Smooth muscle cell (in vitro differentiated cells): ENCODE results near the gene TTYH3. TPM values are rescaled to one million over a fixed set of nuclear protein-coding genes. Genes with fewer than 3 reads are reported as not detected.
"Not testable (repeated sequence)": the region's sequence is repeated elsewhere in the genome, so short reads cannot be mapped to it uniquely, and the experiment has no call there.

Source experiments
- DNase-seq: peaks from one replicate; lab custom pipeline; 2025; ENCODE audit not compliant: unreplicated experiment; lab: John Stamatoyannopoulos, UW
- H2AFZ ChIP-seq: fragments of 200-600 bp; sonication (generic); 2 replicates; pipeline ENCODE4 v1.6.0; 2016; ENCODE audit warnings: antibody characterized with exemption, low read depth, mild to moderate bottlenecking
- H3F3A ChIP-seq: fragments of 200-600 bp; sonication (generic); 2 replicates; pipeline ENCODE4 v1.6.0; 2017; ENCODE audit warnings: antibody characterized with exemption, low read depth
- H3K27ac ChIP-seq: fragments of 200-600 bp; sonication (generic); 2 replicates; pipeline ENCODE4 v1.5.1; 2016; ENCODE audit warnings: low read depth, mild to moderate bottlenecking
- H3K27me3 ChIP-seq: fragments of 200-600 bp; sonication (generic); 2 replicates; pipeline ENCODE4 v1.6.1; 2016; ENCODE audit warnings: low read depth, mild to moderate bottlenecking
- H3K36me3 ChIP-seq: fragments of 200-600 bp; sonication (generic); 2 replicates; pipeline ENCODE4 v1.5.1; 2016; ENCODE audit warnings: low read depth
- H3K4me1 ChIP-seq: fragments of 200-600 bp; sonication (generic); 2 replicates; pipeline ENCODE4 v1.5.1; 2016; ENCODE audit warnings: low read depth
- H3K4me2 ChIP-seq: fragments of 200-600 bp; sonication (generic); 2 replicates; pipeline ENCODE4 v1.6.0; 2016; ENCODE audit warnings: mild to moderate bottlenecking
- H3K4me3 ChIP-seq: fragments of 200-600 bp; sonication (generic); 2 replicates; pipeline ENCODE4 v1.5.1; 2016; ENCODE audit warnings: mild to moderate bottlenecking
- H3K79me2 ChIP-seq: fragments of 200-600 bp; sonication (generic); 2 replicates; pipeline ENCODE4 v1.6.0; 2016; ENCODE audit warnings: low read depth, mild to moderate bottlenecking
- H3K9ac ChIP-seq: fragments of 200-600 bp; sonication (generic); 2 replicates; pipeline ENCODE4 v1.6.0; 2016; ENCODE audit warnings: low read depth
- H3K9me3 ChIP-seq: fragments of 200-600 bp; sonication (generic); replicated peaks from 2 replicates; pipeline ENCODE4 v1.5.1; 2016; ENCODE audit warnings: low read depth
- H4K20me1 ChIP-seq: fragments of 200-600 bp; sonication (generic); 2 replicates; pipeline ENCODE4 v1.6.0; 2016; ENCODE audit warnings: low read depth
- CTCF ChIP-seq: fragments of 200-600 bp; sonication (generic); IDR thresholded peaks from 2 replicates; pipeline ENCODE4 v1.5.1; 2017; ENCODE audit warnings: borderline replicate concordance, mild to moderate bottlenecking, antibody characterized with exemption; ENCODE audit not compliant: insufficient read depth, poor library complexity, severe bottlenecking
- WGBS: methylation state at CpG from one replicate; pipeline ENCODE4 v1.1.7; 2016; ENCODE audit warnings: low lambda C conversion rate; 5-methylcytosine and 5-hydroxymethylcytosine counted together
- polyA plus RNA-seq: library from polyadenylated mRNA; unstranded; fragments of >200 nt; fragmentation: Nextera tagmentation; extraction: Ambion mirVana; gene quantifications from 2 replicates; pipeline ENCODE4 v1.2.1, GENCODE V29; 2016
- total RNA-seq: library from RNA; depleted of rRNA; stranded (reverse); fragments of >200 nt; gene quantifications from 2 replicates; pipeline ENCODE4 v1.2.3, GENCODE V29; 2014

TTYH3 gene
- total and polyA plus RNA-seq, 2 experiments from 2014 or later = 51.5 to 179 TPM

- no peak overlapping the region for H2AFZ ChIP-seq
- H3K36me3 ChIP-seq = no peaks in the 10 kb centered on the region
- no peaks in the 10 kb centered on the region for H3F3A ChIP-seq
- H3K9ac ChIP-seq = no peak overlapping the region
- no peaks in the 10 kb centered on the region for H3K79me2 ChIP-seq
- no peaks in the 10 kb centered on the region for H3K9me3 ChIP-seq
- H3K27ac ChIP-seq = no peak overlapping the region
- no peak overlapping the region for H3K4me2 ChIP-seq
- 82% methylated on average over 6 of the region's 7 CpGs for WGBS
- H3K4me3 ChIP-seq = no peak overlapping the region
- no peaks in the 10 kb centered on the region for H3K4me1 ChIP-seq
- no peak for DNase-seq
- peaks cover 10% of the 10 kb centered on the region for H4K20me1 ChIP-seq
- no peaks in the 10 kb centered on the region for H3K27me3 ChIP-seq
- TF ChIP-seq CTCF = no peak
Measured at GRCh38 chr7:2667843-2668242, 36.1 kb downstream of the TTYH3 start.

- no peak overlapping the region for H3K9ac ChIP-seq
- no peaks in the 10 kb centered on the region for H3K27me3 ChIP-seq
- no peaks in the 10 kb centered on the region for H3K79me2 ChIP-seq
- no peaks in the 10 kb centered on the region for H3K9me3 ChIP-seq
- H3K36me3 ChIP-seq = no peaks in the 10 kb centered on the region
- no peaks in the 10 kb centered on the region for H3K4me1 ChIP-seq
- H2AFZ ChIP-seq = no peak overlapping the region
- 77% methylated on average over 6 of the region's 6 CpGs for WGBS
- no peak for DNase-seq
- H3K4me3 ChIP-seq = no peak overlapping the region
- no peak overlapping the region for H3K27ac ChIP-seq
- H4K20me1 ChIP-seq = peaks cover 7% of the 10 kb centered on the region
- H3K4me2 ChIP-seq = no peak overlapping the region
- no peak for TF ChIP-seq CTCF
- H3F3A ChIP-seq = no peaks in the 10 kb centered on the region
Measured at GRCh38 chr7:2668401-2668800, 36.6 kb downstream of the TTYH3 start.

GRCh38 chr7:2670171-2670570 lies 38.4 kb downstream of the TTYH3 start:
- Histone ChIP-seq H3F3A (no peaks in the 10 kb centered on the region), H3K27ac (no peak overlapping the region), H3K27me3 (no peaks in the 10 kb centered on the region), H2AFZ (no peak overlapping the region), H3K36me3 (no peaks in the 10 kb centered on the region), H3K9ac (no peak overlapping the region), H3K79me2 (no peaks in the 10 kb centered on the region), H3K9me3 (peaks cover 2% of the 10 kb centered on the region), H3K4me1 (no peaks in the 10 kb centered on the region), H3K4me2 (no peak overlapping the region), H4K20me1 (no peaks in the 10 kb centered on the region), H3K4me3 (no peak overlapping the region)
- no peak for TF ChIP-seq CTCF
- 84% methylated on average over 13 of the region's 13 CpGs for WGBS
- no peak for DNase-seq

- no peak for DNase-seq
- Histone ChIP-seq H3K36me3 (no peaks in the 10 kb centered on the region), H3K27me3 (no peaks in the 10 kb centered on the region), H3F3A (no peaks in the 10 kb centered on the region), H4K20me1 (no peaks in the 10 kb centered on the region), H3K4me1 (no peaks in the 10 kb centered on the region), H3K9ac (no peak overlapping the region), H3K27ac (no peak overlapping the region), H3K9me3 (peaks cover 2% of the 10 kb centered on the region), H3K79me2 (no peaks in the 10 kb centered on the region), H3K4me3 (no peak overlapping the region), H3K4me2 (no peak overlapping the region), H2AFZ (no peak overlapping the region)
- peak; percentile 71 for TF ChIP-seq CTCF
- 34% methylated on average over 25 of the region's 25 CpGs for whole genome bisulfite sequencing
Measured at GRCh38 chr7:2670720-2671391, 39.1 kb downstream of the TTYH3 start.

- not testable (repeated sequence) for H3K4me1 ChIP-seq, H3K27ac ChIP-seq, H3K4me2 ChIP-seq, H3K4me3 ChIP-seq, H3F3A ChIP-seq, H3K9ac ChIP-seq, H3K79me2 ChIP-seq, H3K27me3 ChIP-seq, DNase-seq, H3K9me3 ChIP-seq, H3K36me3 ChIP-seq, H2AFZ ChIP-seq, H4K20me1 ChIP-seq
- 80% methylated on average over 6 of the region's 6 CpGs for WGBS
Measured at GRCh38 chr7:2673214-2673613, 41.4 kb downstream of the TTYH3 start.
